ACC112 (cell line): Measurements from ENCODE around the gene CFAP161.

Source experiments
- H2AFZ ChIP-seq: fragments of 200-600 bp; sonication (generic); one replicate; pipeline ENCODE4 v1.6.0; 2017; ENCODE audit warnings: antibody characterized with exemption, low read length; ENCODE audit not compliant: unreplicated experiment
- H3K27ac ChIP-seq: fragments of 200-600 bp; sonication (generic); 2 replicates; pipeline ENCODE4 v1.5.1; 2014; ENCODE audit warnings: low read depth, mild to moderate bottlenecking, antibody characterized with exemption, low read length, moderate library complexity
- H3K27me3 ChIP-seq: fragments of 200-600 bp; sonication (generic); 2 replicates; pipeline ENCODE4 v1.6.1; 2014; ENCODE audit warnings: mild to moderate bottlenecking, antibody characterized with exemption, low read length, moderate library complexity, mixed read lengths; ENCODE audit not compliant: insufficient read depth
- H3K36me3 ChIP-seq: fragments of 200-600 bp; sonication (generic); 2 replicates; pipeline ENCODE4 v1.6.1; 2016; ENCODE audit warnings: mild to moderate bottlenecking, antibody characterized with exemption, low read length, moderate library complexity, mixed read lengths; ENCODE audit not compliant: insufficient read depth
- H3K4me1 ChIP-seq: fragments of 200-600 bp; sonication (generic); one replicate; pipeline ENCODE4 v1.6.1; 2016; ENCODE audit warnings: low read length, mixed read lengths; ENCODE audit not compliant: insufficient read depth, unreplicated experiment, control insufficient read depth
- H3K4me3 ChIP-seq: fragments of 200-600 bp; sonication (generic); 2 replicates; pipeline ENCODE4 v1.5.1; 2014; ENCODE audit warnings: mild to moderate bottlenecking, low read depth, low read length
- H3K79me2 ChIP-seq: fragments of 200-600 bp; sonication (generic); one replicate; pipeline ENCODE4 v1.6.0; 2016; ENCODE audit warnings: low read length; ENCODE audit not compliant: control insufficient read depth, unreplicated experiment, insufficient read depth

The CFAP161 gene

GRCh38 chr15:81095690-81096365, 38.2 kb upstream of the CFAP161 start:
- Histone ChIP-seq H3K27ac (no peak overlapping the region), H3K79me2 (no peaks in the 10 kb centered on the region), H3K27me3 (peaks cover 7% of the 10 kb centered on the region; the same call in 1 of the 2 replicates), H3K4me1 (peaks cover 21% of the 10 kb centered on the region), H2AFZ (no peak overlapping the region), H3K36me3 (no peaks in the 10 kb centered on the region), H3K4me3 (no peak overlapping the region)

GRCh38 chr15:81096398-81096797, 37.7 kb upstream of the CFAP161 start:
- Histone ChIP-seq H3K27ac (no peak overlapping the region), H3K79me2 (no peaks in the 10 kb centered on the region), H3K27me3 (peaks cover 7% of the 10 kb centered on the region; the same call in 1 of the 2 replicates), H3K36me3 (no peaks in the 10 kb centered on the region), H2AFZ (no peak overlapping the region), H3K4me1 (peaks cover 21% of the 10 kb centered on the region), H3K4me3 (no peak overlapping the region)

- Histone ChIP-seq H3K79me2 (no peaks in the 10 kb centered on the region), H3K4me1 (peaks cover 19% of the 10 kb centered on the region), H3K27ac (no peak overlapping the region), H2AFZ (no peak overlapping the region), H3K4me3 (no peak overlapping the region), H3K36me3 (no peaks in the 10 kb centered on the region), H3K27me3 (peaks cover 7% of the 10 kb centered on the region; the same call in 1 of the 2 replicates)
Measured at GRCh38 chr15:81097116-81097889, 36.8 kb upstream of the CFAP161 start.

GRCh38 chr15:81097890-81098280, 36.2 kb upstream of the CFAP161 start:
- H3K36me3 ChIP-seq = no peaks in the 10 kb centered on the region
- H3K4me3 ChIP-seq = no peak overlapping the region
- H3K79me2 ChIP-seq = no peaks in the 10 kb centered on the region
- peaks cover 7% of the 10 kb centered on the region; the same call in 1 of the 2 replicates for H3K27me3 ChIP-seq
- H2AFZ ChIP-seq = no peak overlapping the region
- peaks cover 13% of the 10 kb centered on the region for H3K4me1 ChIP-seq
- no peak overlapping the region for H3K27ac ChIP-seq

- H3K4me3 ChIP-seq = no peak overlapping the region
- peaks cover 10% of the 10 kb centered on the region for H3K4me1 ChIP-seq
- H3K79me2 ChIP-seq = no peaks in the 10 kb centered on the region
- H3K27me3 ChIP-seq = peaks cover 7% of the 10 kb centered on the region; the same call in 1 of the 2 replicates
- H3K36me3 ChIP-seq = no peaks in the 10 kb centered on the region
- H3K27ac ChIP-seq = no peak overlapping the region
- no peak overlapping the region for H2AFZ ChIP-seq
Measured at GRCh38 chr15:81098349-81098748, 35.7 kb upstream of the CFAP161 start.

- H3K79me2 ChIP-seq = no peaks in the 10 kb centered on the region
- no peaks in the 10 kb centered on the region for H3K36me3 ChIP-seq
- peaks cover 10% of the 10 kb centered on the region for H3K4me1 ChIP-seq
- H2AFZ ChIP-seq = no peak overlapping the region
- no peak overlapping the region for H3K4me3 ChIP-seq
- peaks cover 7% of the 10 kb centered on the region; the same call in 1 of the 2 replicates for H3K27me3 ChIP-seq
- no peak overlapping the region for H3K27ac ChIP-seq
Measured at GRCh38 chr15:81098861-81099651, 35.0 kb upstream of the CFAP161 start.

- H3K79me2 ChIP-seq = no peaks in the 10 kb centered on the region
- no peak overlapping the region for H3K4me3 ChIP-seq
- peaks cover 7% of the 10 kb centered on the region; the same call in 1 of the 2 replicates for H3K27me3 ChIP-seq
- no peak overlapping the region for H2AFZ ChIP-seq
- H3K4me1 ChIP-seq = peaks cover 23% of the 10 kb centered on the region
- H3K36me3 ChIP-seq = no peaks in the 10 kb centered on the region
- H3K27ac ChIP-seq = no peak overlapping the region
Measured at GRCh38 chr15:81101894-81102815, 31.9 kb upstream of the CFAP161 start.

- no peak overlapping the region for H2AFZ ChIP-seq
- H3K4me3 ChIP-seq = no peak overlapping the region
- H3K4me1 ChIP-seq = peaks cover 22% of the 10 kb centered on the region
- H3K79me2 ChIP-seq = no peaks in the 10 kb centered on the region
- H3K36me3 ChIP-seq = no peaks in the 10 kb centered on the region
- no peak overlapping the region for H3K27ac ChIP-seq
- peaks cover 6% of the 10 kb centered on the region; the same call in 1 of the 2 replicates for H3K27me3 ChIP-seq
Measured at GRCh38 chr15:81103857-81104256, 30.2 kb upstream of the CFAP161 start.

GRCh38 chr15:81105545-81105944, 28.5 kb upstream of the CFAP161 start:
- no peak overlapping the region for H3K4me3 ChIP-seq
- no peak overlapping the region for H3K27ac ChIP-seq
- no peaks in the 10 kb centered on the region for H3K79me2 ChIP-seq
- peaks cover 16% of the 10 kb centered on the region for H3K4me1 ChIP-seq
- H2AFZ ChIP-seq = no peak overlapping the region
- peaks cover 2% of the 10 kb centered on the region; the same call in 1 of the 2 replicates for H3K27me3 ChIP-seq
- no peaks in the 10 kb centered on the region for H3K36me3 ChIP-seq

- H3K36me3 ChIP-seq = no peaks in the 10 kb centered on the region
- H3K4me1 ChIP-seq = peaks cover 17% of the 10 kb centered on the region
- H3K27me3 ChIP-seq = peaks cover 5% of the 10 kb centered on the region; the same call in 1 of the 2 replicates
- no peak overlapping the region for H2AFZ ChIP-seq
- H3K27ac ChIP-seq = no peak overlapping the region
- no peaks in the 10 kb centered on the region for H3K79me2 ChIP-seq
- no peak overlapping the region for H3K4me3 ChIP-seq
Measured at GRCh38 chr15:81106560-81106959, 27.5 kb upstream of the CFAP161 start.
